MG63 (cell line): Measurements from ENCODE around the gene MED7. TPM values are rescaled to one million over a fixed set of nuclear protein-coding genes. Genes with fewer than 3 reads are reported as not detected.

ENCODE experiments used
- DNase-seq: peaks from one replicate; pipeline ENCODE4 v3.0.0-alpha.2; 2020
- H3K27me3 ChIP-seq: fragments of 250-450 bp; sonication (Bioruptor Pico); 2 replicates; pipeline ENCODE4 v1.5.1; 2020; ENCODE audit warnings: mild to moderate bottlenecking, moderate library complexity
- H3K36me3 ChIP-seq: fragments of 250-450 bp; sonication (Bioruptor Pico); 2 replicates; pipeline ENCODE4 v1.5.1; 2020; ENCODE audit warnings: mild to moderate bottlenecking, moderate library complexity
- H3K4me3 ChIP-seq: fragments of 250-450 bp; sonication (Bioruptor Pico); 2 replicates; pipeline ENCODE4 v1.5.1; 2020; ENCODE audit warnings: mild to moderate bottlenecking, moderate library complexity
- H3K9me3 ChIP-seq: fragments of 250-450 bp; sonication (Bioruptor Pico); 2 replicates; pipeline ENCODE4 v1.5.1; 2020; ENCODE audit warnings: mild to moderate bottlenecking, moderate library complexity
- total RNA-seq: library from RNA; depleted of rRNA; stranded (reverse); fragments of >200 nt; shearing (Covaris generic); gene quantifications from 2 replicates; pipeline ENCODE4 v1.2.3, GENCODE V29; 2014; ENCODE audit warnings: low replicate concordance; rRNA removed

Gene MED7
- total RNA-seq, 1 experiment from 2014 or later: 15.4 TPM

DNA sequence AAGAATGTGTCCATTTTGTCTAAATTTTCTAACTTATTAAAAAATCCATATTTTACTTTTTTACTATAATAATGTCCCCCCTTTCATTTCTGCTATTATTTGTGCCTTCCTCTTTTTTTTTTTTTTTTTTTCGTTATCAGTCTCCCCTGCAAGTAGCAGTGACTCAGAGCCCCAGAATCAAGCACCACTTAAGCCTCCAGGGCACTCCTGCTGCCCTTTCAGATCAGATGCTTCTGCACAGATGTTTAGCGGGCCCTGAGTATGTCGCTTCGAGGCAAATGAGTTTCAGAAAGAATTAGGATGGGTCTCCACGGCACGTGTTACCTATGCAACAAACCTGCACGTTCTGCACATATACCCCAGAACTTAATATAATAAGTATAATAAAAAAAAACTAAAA is 11.7 kb downstream of the MED7 start:
- no peak for DNase-seq
- H3K4me3 ChIP-seq: no peak overlapping the region

DNA sequence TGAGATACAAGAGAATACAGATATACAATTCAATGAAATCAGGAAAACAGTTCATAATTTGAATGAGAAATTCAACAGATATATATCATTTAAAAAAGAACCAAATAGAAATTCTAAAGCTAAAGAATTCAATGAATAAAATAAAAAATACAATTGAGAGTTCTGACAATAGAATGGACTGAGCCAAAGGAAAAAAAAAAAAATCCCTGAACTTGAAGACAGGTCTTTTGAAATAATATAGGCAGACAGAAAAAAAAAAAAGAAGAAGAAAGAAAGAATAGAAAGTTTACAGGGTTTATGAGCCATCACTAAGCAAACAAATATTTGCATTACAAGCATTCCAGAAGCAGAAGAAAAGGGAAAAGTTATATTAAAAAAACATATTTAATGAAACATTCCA is 21.0 kb downstream of the MED7 start:
- DNase-seq: no peak
- Histone ChIP-seq H3K36me3 (no peaks in the 10 kb centered on the region), H3K4me3 (no peak overlapping the region), H3K9me3 (peaks cover 6% of the 10 kb centered on the region; the same call in 1 of the 2 replicates), H3K27me3 (no peaks in the 10 kb centered on the region)

More for the DNA sequence above, 11.7 kb downstream of the MED7 start:
- Histone ChIP-seq H3K36me3 (no peaks in the 10 kb centered on the region), H3K9me3 (no peaks in the 10 kb centered on the region), H3K27me3 (no peaks in the 10 kb centered on the region)

- DNase-seq: no peak
- no peak overlapping the region for H3K4me3 ChIP-seq
- no peaks in the 10 kb centered on the region for H3K36me3 ChIP-seq
- H3K27me3 ChIP-seq: no peaks in the 10 kb centered on the region
- H3K9me3 ChIP-seq: peaks cover 6% of the 10 kb centered on the region; the same call in 1 of the 2 replicates
Observed at GRCh38 chr5:157120102-157120501, 22.6 kb downstream of the MED7 start.

GRCh38 chr5:157116483-157116954 is 26.1 kb downstream of the MED7 start:
- no peak for DNase-seq
- no peaks in the 10 kb centered on the region for H3K36me3 ChIP-seq
- peaks cover 4% of the 10 kb centered on the region; the same call in 1 of the 2 replicates for H3K9me3 ChIP-seq
- no peak overlapping the region for H3K4me3 ChIP-seq
- H3K27me3 ChIP-seq: no peaks in the 10 kb centered on the region

- no peaks in the 10 kb centered on the region for H3K27me3 ChIP-seq
- no peak for DNase-seq
- no peaks in the 10 kb centered on the region for H3K9me3 ChIP-seq
- H3K4me3 ChIP-seq: no peak overlapping the region
- no peaks in the 10 kb centered on the region for H3K36me3 ChIP-seq
Observed at GRCh38 chr5:157115502-157115901, 27.2 kb downstream of the MED7 start.

GRCh38 chr5:157115012-157115411 is 27.7 kb downstream of the MED7 start:
- no peak for DNase-seq
- Histone ChIP-seq H3K4me3 (no peak overlapping the region), H3K36me3 (no peaks in the 10 kb centered on the region), H3K27me3 (no peaks in the 10 kb centered on the region), H3K9me3 (no peaks in the 10 kb centered on the region)

- no peaks in the 10 kb centered on the region for H3K27me3 ChIP-seq
- H3K9me3 ChIP-seq: no peaks in the 10 kb centered on the region
- no peaks in the 10 kb centered on the region for H3K36me3 ChIP-seq
- H3K4me3 ChIP-seq: no peak overlapping the region
- no peak for DNase-seq
Observed at GRCh38 chr5:157113002-157113401, 29.7 kb downstream of the MED7 start.

DNA sequence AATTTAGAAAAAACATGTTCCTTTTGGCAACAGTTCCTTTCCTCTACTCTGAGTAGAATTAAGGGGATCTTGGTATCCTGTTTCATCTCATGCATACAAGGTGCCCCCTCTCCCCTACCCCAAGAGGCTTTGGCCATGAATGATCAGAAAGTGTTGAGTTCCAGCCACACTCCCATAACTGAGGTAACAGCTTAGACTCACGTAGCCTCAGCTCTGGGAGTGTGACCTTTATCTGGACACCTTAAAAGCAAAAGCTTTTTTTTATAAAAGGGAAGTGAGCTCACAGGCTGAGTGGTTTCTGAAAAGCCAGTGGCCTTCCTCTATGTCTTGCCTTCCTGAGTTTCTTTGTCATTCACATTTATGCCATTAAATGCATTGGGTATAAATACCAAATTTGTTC is 32.9 kb downstream of the MED7 start:
- Histone ChIP-seq H3K9me3 (no peaks in the 10 kb centered on the region), H3K36me3 (no peaks in the 10 kb centered on the region), H3K4me3 (no peak overlapping the region), H3K27me3 (no peaks in the 10 kb centered on the region)
- no peak for DNase-seq

DNA sequence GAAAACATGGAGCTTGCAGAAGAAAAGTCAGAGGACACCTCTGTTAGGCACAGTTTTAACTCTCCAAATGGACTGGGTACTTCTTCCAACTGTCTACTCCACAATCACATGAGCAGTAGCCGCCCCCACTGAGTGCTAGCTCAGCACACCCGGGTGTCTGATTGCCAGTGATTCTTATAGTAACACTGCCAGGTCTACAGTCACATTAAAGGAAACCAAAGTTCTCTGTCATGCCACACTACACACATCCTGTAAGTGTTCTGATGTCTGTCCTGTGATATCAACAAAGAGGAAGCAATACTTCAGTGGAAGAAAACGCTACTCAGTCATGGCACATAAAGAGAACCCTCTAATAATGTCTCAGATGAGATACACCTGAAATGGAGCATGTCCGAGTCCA is 33.7 kb downstream of the MED7 start, which contains the start of gene HAVCR2:
TSS of gene HAVCR2 (minus strand) at position 69 of the 400 bp plus-strand sequence. CDS start at position 8, 61 bp downstream.
- no peaks in the 10 kb centered on the region for H3K9me3 ChIP-seq
- H3K36me3 ChIP-seq: no peaks in the 10 kb centered on the region
- DNase-seq: no peak
- H3K27me3 ChIP-seq: no peaks in the 10 kb centered on the region
- no peak within 1 kb of the TSS for H3K4me3 ChIP-seq

GRCh38 chr5:157107508-157107907 is 35.2 kb downstream of the MED7 start:
- no peak overlapping the region for H3K4me3 ChIP-seq
- no peaks in the 10 kb centered on the region for H3K9me3 ChIP-seq
- no peak for DNase-seq
- H3K36me3 ChIP-seq: no peaks in the 10 kb centered on the region
- H3K27me3 ChIP-seq: no peaks in the 10 kb centered on the region

- Histone ChIP-seq H3K4me3 (no peak overlapping the region), H3K9me3 (no peaks in the 10 kb centered on the region), H3K36me3 (no peaks in the 10 kb centered on the region), H3K27me3 (no peaks in the 10 kb centered on the region)
- DNase-seq: no peak
Observed at GRCh38 chr5:157106630-157107461, 35.8 kb downstream of the MED7 start.

DNA sequence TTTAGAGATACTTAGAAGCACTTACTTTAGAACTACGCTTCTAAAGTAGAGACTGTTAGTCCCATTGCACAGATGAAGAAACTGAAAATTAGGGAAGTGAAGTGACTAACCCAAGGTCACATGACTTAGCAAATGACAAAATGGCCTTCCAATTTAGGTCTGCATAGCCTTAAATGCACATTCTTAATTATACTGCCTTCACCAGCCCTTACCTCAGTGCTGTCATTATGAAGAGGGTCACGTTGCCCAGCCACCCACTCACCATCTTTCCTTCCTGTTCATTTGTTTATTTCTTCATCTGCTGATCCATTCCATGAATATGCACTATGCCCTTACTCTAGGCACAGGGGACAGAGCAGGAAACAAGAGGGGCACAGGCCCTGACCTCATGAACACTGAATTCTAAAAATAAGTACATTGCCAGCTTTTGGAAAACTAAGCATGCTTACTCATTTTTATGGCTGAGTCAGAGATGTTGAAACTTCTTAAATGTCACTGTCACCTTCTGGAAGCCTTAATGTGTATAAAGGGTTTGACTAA is 42.5 kb downstream of the MED7 start:
- DNase-seq: peak; percentile 43
- no peaks in the 10 kb centered on the region for H3K9me3 ChIP-seq
- no peak overlapping the region for H3K4me3 ChIP-seq
- no peaks in the 10 kb centered on the region for H3K36me3 ChIP-seq
- H3K27me3 ChIP-seq: no peaks in the 10 kb centered on the region

DNA sequence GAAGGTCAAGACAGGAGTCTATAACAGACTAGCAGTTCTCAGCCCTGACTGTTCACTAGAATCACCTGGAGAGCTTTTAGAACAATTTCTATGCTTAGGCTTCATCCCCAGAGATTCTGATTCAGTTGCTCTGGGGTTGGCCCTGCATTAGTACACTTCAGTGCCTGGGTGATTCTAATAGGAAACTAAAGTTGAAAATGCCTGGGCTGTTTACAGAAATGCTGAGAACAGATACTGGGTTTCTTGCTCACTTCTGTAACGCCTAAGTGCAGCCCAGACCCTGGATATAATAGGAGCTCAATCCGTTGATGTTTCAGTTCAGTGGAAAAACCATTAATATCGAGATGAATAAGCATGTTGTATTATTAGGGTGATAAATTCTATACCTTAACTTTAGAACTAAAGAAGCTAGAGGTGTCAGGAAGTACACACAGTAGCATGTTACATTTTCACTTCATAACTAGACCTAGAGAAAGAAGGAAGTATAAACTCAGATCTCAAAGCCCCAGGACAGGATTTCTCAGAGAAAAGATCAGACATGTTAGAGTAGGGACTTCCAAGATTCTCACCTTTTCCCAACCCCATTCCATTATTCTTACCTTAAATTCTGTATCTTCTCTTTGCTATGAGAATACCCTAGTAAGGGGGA is 54.2 kb downstream of the MED7 start:
- no peak overlapping the region for H3K4me3 ChIP-seq
- H3K9me3 ChIP-seq: no peaks in the 10 kb centered on the region
- H3K36me3 ChIP-seq: no peaks in the 10 kb centered on the region
- no peak for DNase-seq
- H3K27me3 ChIP-seq: no peaks in the 10 kb centered on the region

Other genes starting within 250 kb of the MED7 start
- gene TIMD4, start 179.6 kb downstream of the MED7 start, total RNA-seq: not detected in 2 replicates
- gene HAVCR1, start 83.7 kb downstream of the MED7 start, total RNA-seq: not detected in 2 replicates
- 0.23 TPM in 1 of 2 replicates, not detected in the other for gene HAVCR2, start 33.8 kb downstream of the MED7 start, total RNA-seq
- gene GARIN3, start 23.4 kb upstream of the MED7 start, total RNA-seq: not detected in 2 replicates
- gene ITK, start 38.0 kb upstream of the MED7 start, total RNA-seq: not detected in 2 replicates
- gene CYFIP2, start 123.3 kb upstream of the MED7 start, total RNA-seq: 4.4 and 5.0 TPM in 2 replicates